Thyroid gland (tissue), 4 donors: ENCODE results near the gene GGA2. TPM values are rescaled to one million over a fixed set of nuclear protein-coding genes. Genes with fewer than 3 reads are reported as not detected.

ENCODE experiments used
- DNase-seq, 2 donors: peaks; one replicate each; pipeline ENCODE4 v3.0.0-alpha.2; 2019
- H3K27ac ChIP-seq, 3 donors: fragments of 200-600 bp; sonication (generic); 1 replicate in 2 of 3; 2 replicates in 1 of 3; pipeline ENCODE4 v1.5.1; 2016 to 2019; ENCODE audit warnings: mild to moderate bottlenecking in 1 of 3, moderate library complexity in 1 of 3
- H3K27me3 ChIP-seq: fragments of 200-600 bp; sonication (generic); one replicate; pipeline ENCODE4 v1.5.1; 2019
- H3K36me3 ChIP-seq, 2 donors: fragments of 200-600 bp; sonication (generic); one replicate each; pipeline ENCODE4 v1.5.1; 2016 to 2019
- H3K4me1 ChIP-seq, 2 donors: fragments of 200-600 bp; sonication (generic); one replicate each; pipeline ENCODE4 v1.5.1; 2017 to 2019
- H3K4me3 ChIP-seq, 3 donors: fragments of 200-600 bp; sonication (generic); replicated peaks in 1 of 3; 1 replicate in 2 of 3; 2 replicates in 1 of 3; pipeline ENCODE4 v1.5.1; 2016; ENCODE audit warnings: mild to moderate bottlenecking in 1 of 3
- H3K9me3 ChIP-seq: fragments of 200-600 bp; sonication (generic); one replicate; pipeline ENCODE4 v1.5.1; 2017
- POLR2A ChIP-seq, 2 donors: fragments of 450-650 bp; IDR thresholded peaks; one replicate each; pipeline ENCODE4 v1.6.1; 2017; ENCODE audit warnings: antibody characterized with exemption in 2 of 2, mild to moderate bottlenecking in 2 of 2, moderate library complexity in 1 of 2
- WGBS, 2 donors: methylation state at CpG; one replicate each; pipeline ENCODE4 v1.1.5; 2017; 5-methylcytosine and 5-hydroxymethylcytosine counted together
- intact Hi-C: fragments of 100-400 bp; cut with DNase I; formaldehyde crosslinking; loops from one replicate; pipeline ENCODE4 v1.15.1; 2023
- total RNA-seq, 4 donors: library from RNA; depleted of rRNA; stranded (reverse); fragments of >200 nt; gene quantifications; one replicate each; pipeline ENCODE4 v1.2.3, GENCODE V29; 2016
- TF ChIP-seq, protein P1 (sequence below), 6 experiments: fragments of 200-600 bp in 3 of 6; fragments of 450-650 bp in 3 of 6; sonication (generic) in 3 of 6; IDR thresholded peaks; one replicate each; pipeline ENCODE4 v1.5.1; 2016 to 2019; ENCODE audit warnings: antibody characterized with exemption in 6 of 6, mild to moderate bottlenecking in 2 of 6, inconsistent platforms in 1 of 6, moderate library complexity in 1 of 6

GGA2 gene
- total RNA-seq, 4 donors from 2014 or later, result 103 to 190 (median 159) TPM

DNA sequence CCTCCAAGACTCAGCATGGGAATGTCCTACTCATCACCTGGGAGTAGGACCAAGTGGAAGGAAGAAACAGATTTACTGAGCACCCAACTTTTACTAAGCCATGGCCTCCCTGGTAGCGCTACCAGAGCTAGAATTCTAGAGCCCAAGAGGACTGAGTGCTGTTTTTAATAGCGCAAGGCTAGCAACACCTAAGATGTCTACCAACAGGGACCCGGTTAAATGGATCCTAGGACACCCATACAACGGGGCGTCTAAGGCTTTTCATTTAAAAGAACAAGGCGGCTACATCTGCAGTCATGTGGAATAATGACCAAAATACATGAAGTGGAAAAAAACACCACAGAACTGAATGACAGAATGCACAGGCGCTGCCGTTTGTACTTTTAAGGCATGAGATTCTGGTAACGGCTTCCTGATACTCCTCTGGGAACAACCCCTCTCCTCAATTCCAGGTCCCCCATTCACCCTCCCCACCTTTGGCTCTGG is 5.1 kb downstream of the GGA2 start:
- no peak for TF ChIP-seq POLR2A (IDR thresholded peaks at IDR 0.05)
- Histone ChIP-seq H3K4me3 (no peak overlapping the region), H3K36me3 (no peaks in the 10 kb centered on the region), H3K27ac (peak overlapping the region; percentile 51 to 94 (median 76)), H3K27me3 (no peaks in the 10 kb centered on the region), H3K4me1 (peaks cover 76 to 78% of the 10 kb centered on the region in 2 donors), H3K9me3 (no peaks in the 10 kb centered on the region)
- 51 to 67% methylated on average over 9 of the region's 9 CpGs for WGBS, 2 donors
- intact Hi-C loops, result no loop called here
- peak in 1 of 2 donors; percentile 41 for DNase-seq

DNA sequence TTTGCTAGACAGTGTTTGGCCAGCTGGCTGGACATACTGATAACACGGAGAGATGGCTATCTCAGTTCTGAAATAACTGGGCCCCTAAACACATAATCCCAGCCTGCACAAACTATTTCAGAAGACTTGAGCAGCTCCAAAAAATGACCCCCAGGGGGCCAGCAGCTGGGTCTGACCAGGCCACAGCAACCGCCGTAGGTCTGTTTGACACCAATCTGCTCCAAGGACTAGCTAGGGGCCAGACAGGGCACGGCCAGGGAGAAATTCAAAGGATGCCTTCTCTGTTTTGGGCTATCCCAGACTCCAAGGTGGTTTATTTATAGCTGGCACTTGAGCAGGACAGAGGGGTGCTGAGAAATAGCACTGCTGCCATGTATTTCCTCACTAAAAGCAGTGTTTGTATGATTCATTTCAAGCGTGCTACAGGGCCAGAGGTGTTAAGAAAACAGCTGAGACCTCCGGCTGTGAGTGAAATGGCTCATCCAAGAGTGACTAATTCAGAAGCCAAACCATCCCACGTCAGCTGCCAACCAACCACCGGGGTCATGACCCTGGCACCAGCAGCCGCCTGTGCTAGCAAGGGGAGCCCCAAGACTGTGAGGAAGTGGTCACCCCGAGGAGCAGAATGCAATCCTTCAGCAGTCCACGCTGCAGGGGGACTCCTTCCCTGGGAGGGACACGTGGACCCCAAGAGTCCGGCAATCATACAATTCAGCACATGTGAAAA is 5.7 kb downstream of the GGA2 start:
- Histone ChIP-seq H3K27ac (peak overlapping the region; percentile 51 to 94 (median 76)), H3K4me3 (no peak overlapping the region), H3K36me3 (no peaks in the 10 kb centered on the region), H3K9me3 (no peaks in the 10 kb centered on the region), H3K27me3 (no peaks in the 10 kb centered on the region), H3K4me1 (peaks cover 79 to 84% of the 10 kb centered on the region in 2 donors)
- TF ChIP-seq, protein P1, sequence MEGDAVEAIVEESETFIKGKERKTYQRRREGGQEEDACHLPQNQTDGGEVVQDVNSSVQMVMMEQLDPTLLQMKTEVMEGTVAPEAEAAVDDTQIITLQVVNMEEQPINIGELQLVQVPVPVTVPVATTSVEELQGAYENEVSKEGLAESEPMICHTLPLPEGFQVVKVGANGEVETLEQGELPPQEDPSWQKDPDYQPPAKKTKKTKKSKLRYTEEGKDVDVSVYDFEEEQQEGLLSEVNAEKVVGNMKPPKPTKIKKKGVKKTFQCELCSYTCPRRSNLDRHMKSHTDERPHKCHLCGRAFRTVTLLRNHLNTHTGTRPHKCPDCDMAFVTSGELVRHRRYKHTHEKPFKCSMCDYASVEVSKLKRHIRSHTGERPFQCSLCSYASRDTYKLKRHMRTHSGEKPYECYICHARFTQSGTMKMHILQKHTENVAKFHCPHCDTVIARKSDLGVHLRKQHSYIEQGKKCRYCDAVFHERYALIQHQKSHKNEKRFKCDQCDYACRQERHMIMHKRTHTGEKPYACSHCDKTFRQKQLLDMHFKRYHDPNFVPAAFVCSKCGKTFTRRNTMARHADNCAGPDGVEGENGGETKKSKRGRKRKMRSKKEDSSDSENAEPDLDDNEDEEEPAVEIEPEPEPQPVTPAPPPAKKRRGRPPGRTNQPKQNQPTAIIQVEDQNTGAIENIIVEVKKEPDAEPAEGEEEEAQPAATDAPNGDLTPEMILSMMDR (IDR thresholded peaks at IDR 0.05), result no peak
- TF ChIP-seq POLR2A (IDR thresholded peaks at IDR 0.05), result no peak
- 41% methylated on average over 8 to 12 of the region's 13 CpGs for WGBS, 2 donors
- DNase-seq, result peak; percentile 41 to 44
- intact Hi-C loops, result no loop called here

DNA sequence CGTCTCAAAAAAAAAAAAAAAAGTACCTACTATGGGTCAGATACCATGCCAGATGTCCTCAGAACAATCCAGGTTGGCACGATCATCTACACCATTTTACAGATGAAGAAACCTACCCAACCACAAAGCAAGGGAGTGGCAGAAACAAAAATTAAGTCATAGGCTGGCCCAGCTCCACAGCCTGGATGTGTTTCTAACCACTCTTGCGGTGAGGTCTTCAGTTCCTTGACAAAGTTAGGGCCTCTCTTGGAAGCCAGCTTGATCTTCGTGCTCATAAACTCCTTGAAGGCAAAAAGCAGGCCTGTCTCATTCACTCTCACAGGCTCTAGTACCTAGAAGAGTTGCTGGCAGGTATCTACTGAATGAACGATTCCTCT is 6.2 kb downstream of the GGA2 start:
- intact Hi-C loops, result no loop called here
- Histone ChIP-seq H3K9me3 (no peaks in the 10 kb centered on the region), H3K36me3 (no peaks in the 10 kb centered on the region), H3K4me1 (peaks cover 84 to 89% of the 10 kb centered on the region in 2 donors), H3K27ac (peak overlapping the region; percentile 51 to 94 (median 76)), H3K27me3 (no peaks in the 10 kb centered on the region), H3K4me3 (no peak overlapping the region)
- DNase-seq, result peak; percentile 57 to 65
- no peak for TF ChIP-seq POLR2A (IDR thresholded peaks at IDR 0.05)
- TF ChIP-seq, protein P1 (IDR thresholded peaks at IDR 0.05), result no peak
- WGBS, 2 donors, result 38 to 41% methylated on average over 5 of the region's 5 CpGs

DNA sequence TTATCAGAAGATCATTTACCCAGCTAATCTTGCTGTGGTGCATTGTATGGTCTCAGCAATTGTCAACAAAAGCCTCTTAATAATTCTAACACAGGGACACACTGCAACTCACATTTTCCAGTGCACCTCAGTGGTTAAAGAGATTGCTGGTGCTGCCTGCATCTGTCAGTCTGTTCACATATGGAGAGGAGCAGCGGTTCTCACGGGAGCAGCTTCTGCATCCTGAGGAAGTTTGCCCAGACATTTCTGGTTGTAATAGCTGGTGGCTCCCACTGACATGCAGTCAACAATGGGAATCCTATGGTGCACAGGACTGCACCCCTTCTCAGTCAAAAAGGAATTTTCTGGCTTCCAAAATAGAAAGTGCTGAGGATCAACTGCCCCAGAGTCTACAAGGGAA is 7.8 kb downstream of the GGA2 start:
- no peaks in the 10 kb centered on the region for H3K9me3 ChIP-seq
- intact Hi-C loops, result no loop called here
- H3K4me1 ChIP-seq, result peaks cover 91 to 94% of the 10 kb centered on the region in 2 donors
- 50 to 79% methylated on average over 2 of the region's 2 CpGs for WGBS, 2 donors
- H3K4me3 ChIP-seq, result no peak overlapping the region
- peak overlapping the region in 2 of 3 donors; percentile 27 to 52 for H3K27ac ChIP-seq
- TF ChIP-seq, protein P1 (IDR thresholded peaks at IDR 0.05), result no peak
- TF ChIP-seq POLR2A (IDR thresholded peaks at IDR 0.05), result no peak
- H3K36me3 ChIP-seq, result no peaks in the 10 kb centered on the region
- no peaks in the 10 kb centered on the region for H3K27me3 ChIP-seq
- no peak for DNase-seq

DNA sequence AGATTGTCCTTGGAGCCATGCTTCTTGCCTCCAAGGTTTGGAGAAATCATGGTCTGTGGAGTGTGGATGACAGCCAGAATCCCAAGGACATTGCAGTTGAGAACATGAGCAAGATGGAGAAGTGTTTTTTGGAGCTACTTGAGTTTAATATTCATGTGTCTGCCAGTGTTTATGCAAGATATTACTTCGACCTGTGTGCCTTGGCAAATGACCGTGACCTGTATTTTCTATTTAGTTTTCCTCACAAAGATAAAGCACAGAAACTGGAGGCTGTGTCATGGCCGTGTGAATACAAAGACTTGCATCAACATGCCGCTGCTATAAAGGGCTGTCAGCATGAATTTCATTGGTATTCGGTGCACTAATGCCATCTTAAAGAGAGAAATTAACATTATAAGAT is 9.0 kb downstream of the GGA2 start:
- H3K27ac ChIP-seq, result peak overlapping the region; percentile 26 to 52 (median 27)

More for the DNA sequence above, 9.0 kb downstream of the GGA2 start:
- Histone ChIP-seq H3K36me3 (no peaks in the 10 kb centered on the region), H3K4me1 (peaks cover 86 to 94% of the 10 kb centered on the region in 2 donors), H3K4me3 (no peak overlapping the region), H3K27me3 (no peaks in the 10 kb centered on the region), H3K9me3 (no peaks in the 10 kb centered on the region)
- 69 to 74% methylated on average over 5 of the region's 5 CpGs for WGBS, 2 donors
- TF ChIP-seq, protein P1 (IDR thresholded peaks at IDR 0.05), result no peak
- TF ChIP-seq POLR2A (IDR thresholded peaks at IDR 0.05), result no peak
- no peak for DNase-seq
- intact Hi-C loops, result no loop called here
